GM19193 (cell line): ENCODE data around the gene C3orf20.

ENCODE experiments used
- POLR2A ChIP-seq: IDR thresholded peaks from 4 replicates; pipeline ENCODE4 v1.6.1; 2011; ENCODE audit not compliant: insufficient read depth, insufficient read length; ENCODE audit errors: extremely low read depth

Gene C3orf20

GRCh38 chr3:14786369-14786768 lies 111.4 kb downstream of the C3orf20 start:
- no peak for TF ChIP-seq POLR2A

- TF ChIP-seq POLR2A, result no peak
These were observed 112.7 kb downstream of the C3orf20 start for GRCh38 chr3:14787630-14788029.

GRCh38 chr3:14788644-14789043 lies 113.7 kb downstream of the C3orf20 start:
- TF ChIP-seq POLR2A, result no peak

- no peak for TF ChIP-seq POLR2A
These were observed 114.3 kb downstream of the C3orf20 start for GRCh38 chr3:14789221-14789620.

- TF ChIP-seq POLR2A, result no peak
These were observed 114.8 kb downstream of the C3orf20 start for GRCh38 chr3:14789640-14790285.

- TF ChIP-seq POLR2A, result no peak
These were observed 116.5 kb downstream of the C3orf20 start for GRCh38 chr3:14791343-14791945.

GRCh38 chr3:14792691-14793121 lies 117.8 kb downstream of the C3orf20 start:
- TF ChIP-seq POLR2A, result no peak

GRCh38 chr3:14793126-14793857 lies 118.4 kb downstream of the C3orf20 start:
- TF ChIP-seq POLR2A, result no peak

- no peak for TF ChIP-seq POLR2A
These were observed 118.9 kb downstream of the C3orf20 start for GRCh38 chr3:14793858-14794234.

- TF ChIP-seq POLR2A, result no peak
These were observed 119.5 kb downstream of the C3orf20 start for GRCh38 chr3:14794435-14794834.

- no peak for TF ChIP-seq POLR2A
These were observed 121.1 kb downstream of the C3orf20 start for GRCh38 chr3:14795996-14796395.

- TF ChIP-seq POLR2A, result no peak
These were observed 121.6 kb downstream of the C3orf20 start for GRCh38 chr3:14796403-14797077.

- TF ChIP-seq POLR2A, result no peak
These were observed 122.8 kb downstream of the C3orf20 start for GRCh38 chr3:14797731-14798130.

- TF ChIP-seq POLR2A, result no peak
These were observed 123.3 kb downstream of the C3orf20 start for GRCh38 chr3:14798231-14798630.

- no peak for TF ChIP-seq POLR2A
These were observed 124.2 kb downstream of the C3orf20 start for GRCh38 chr3:14799146-14799545.
